ENCODE measurements around the gene TMEM201.

DNA sequence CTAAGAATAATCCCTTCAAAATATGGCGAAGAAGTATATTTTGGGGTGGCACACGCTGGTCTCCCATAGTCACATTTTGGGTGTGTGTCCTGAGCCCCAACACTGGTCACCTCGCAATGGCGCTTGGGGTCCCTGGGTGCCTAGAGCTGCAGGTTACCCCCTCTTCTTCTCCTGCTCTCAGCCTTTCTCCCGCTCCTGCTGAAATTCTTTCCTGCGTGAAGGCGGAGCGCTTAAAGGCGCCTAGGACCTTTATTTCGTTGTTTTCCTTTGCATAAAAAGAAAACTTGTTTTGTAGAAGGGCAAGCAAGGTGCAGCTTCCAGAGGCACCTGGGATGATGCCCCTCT, 62.5 kb downstream of the TMEM201 start:
- TF ChIP-seq CTCF (IDR thresholded peaks at IDR 0.05): no peak
- TF ChIP-seq EZH2phosphoT487 (IDR thresholded peaks at IDR 0.05): no peak
